Superior temporal gyrus (tissue), 1 donor: ENCODE results near the gene NPL.
A peak's percentile ranks its signal among the peaks of the same experiment; 100 is the strongest.

Source experiments
- DNase-seq: peaks from one replicate; pipeline ENCODE4 v3.0.0-alpha.2; 2016; ENCODE audit errors: extremely low spot score

Gene NPL

DNA sequence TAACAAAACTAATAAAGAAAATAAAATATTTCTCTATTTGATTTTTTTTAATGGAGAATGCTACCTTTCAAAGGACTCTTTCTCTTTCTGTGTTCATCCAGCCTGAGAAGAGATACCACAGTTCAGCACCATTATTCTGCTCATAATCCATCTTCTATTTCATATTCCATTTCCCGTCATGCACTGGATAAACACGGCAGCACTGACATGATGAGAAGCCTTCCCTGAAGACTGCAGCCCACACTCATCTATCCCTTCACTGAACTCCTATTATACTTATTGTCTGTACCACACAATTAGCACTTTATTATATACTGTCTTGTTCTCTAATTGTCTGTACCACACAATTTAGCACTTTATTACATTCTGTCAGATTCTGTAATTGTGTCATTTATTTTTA is 10.7 kb upstream of the NPL start:
- no peak for DNase-seq

DNA sequence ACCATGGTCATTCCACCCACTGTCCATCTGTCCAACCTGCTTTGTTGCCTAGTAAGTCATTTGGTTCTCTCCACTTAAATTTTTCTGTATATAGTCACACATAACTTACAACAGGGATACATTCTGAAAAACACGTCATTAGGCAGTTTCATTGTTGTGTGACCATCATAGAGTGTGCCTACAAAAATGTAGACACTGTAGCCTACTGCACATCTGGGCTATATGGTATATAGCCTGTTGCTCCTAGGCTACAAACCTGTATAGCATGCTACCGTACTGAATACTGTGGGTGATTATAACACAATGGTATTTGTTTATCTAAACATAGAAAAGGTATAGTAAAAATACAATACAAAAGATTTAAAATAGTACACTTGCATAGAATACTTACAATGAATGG is 10.0 kb upstream of the NPL start:
- no peak for DNase-seq

GRCh38 chr1:182781841-182782586 is 7.6 kb upstream of the NPL start:
- DNase-seq, result peak; percentile 77

GRCh38 chr1:182782587-182782913 is 7.0 kb upstream of the NPL start:
- DNase-seq, result no peak

DNA sequence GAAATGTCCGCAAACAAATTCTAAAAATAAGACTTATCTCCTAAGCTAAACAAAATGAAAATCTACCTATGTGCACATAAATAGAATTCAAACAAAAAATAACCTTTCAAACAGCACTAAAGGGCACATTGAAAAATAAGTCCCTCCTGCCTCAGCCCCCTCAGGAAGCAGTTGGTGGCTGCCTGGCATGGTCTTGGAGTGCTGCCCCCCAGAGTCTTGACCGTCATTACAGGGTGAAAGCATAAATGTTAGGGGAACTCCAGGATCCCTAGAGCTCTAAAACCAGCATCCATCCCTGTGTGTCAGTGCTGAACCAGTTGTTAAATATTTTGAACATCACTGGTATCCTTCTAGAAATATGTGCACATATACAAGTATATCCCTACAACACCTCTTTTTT is 6.5 kb upstream of the NPL start:
- DNase-seq, result no peak

GRCh38 chr1:182784556-182785171 is 4.9 kb upstream of the NPL start:
- peak; percentile 89 for DNase-seq

DNA sequence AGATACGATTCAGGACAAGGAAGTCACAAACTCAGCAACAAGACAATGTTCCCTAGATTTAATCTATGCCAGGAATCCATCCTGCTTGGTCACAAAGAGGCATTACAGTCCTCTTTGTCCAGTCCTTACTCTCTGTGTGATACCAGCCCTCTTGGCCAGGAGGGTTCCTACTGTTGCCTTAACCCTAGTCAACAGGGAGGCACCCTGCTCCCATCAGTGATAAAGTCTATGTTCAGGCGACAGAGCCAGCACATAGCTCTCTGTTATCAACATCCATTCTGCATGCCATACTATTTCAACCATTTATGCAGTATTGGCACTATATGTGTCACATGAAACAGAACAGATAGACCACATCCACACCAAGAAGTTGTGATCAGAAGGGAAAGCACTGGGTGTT is 4.4 kb upstream of the NPL start:
- no peak for DNase-seq

DNA sequence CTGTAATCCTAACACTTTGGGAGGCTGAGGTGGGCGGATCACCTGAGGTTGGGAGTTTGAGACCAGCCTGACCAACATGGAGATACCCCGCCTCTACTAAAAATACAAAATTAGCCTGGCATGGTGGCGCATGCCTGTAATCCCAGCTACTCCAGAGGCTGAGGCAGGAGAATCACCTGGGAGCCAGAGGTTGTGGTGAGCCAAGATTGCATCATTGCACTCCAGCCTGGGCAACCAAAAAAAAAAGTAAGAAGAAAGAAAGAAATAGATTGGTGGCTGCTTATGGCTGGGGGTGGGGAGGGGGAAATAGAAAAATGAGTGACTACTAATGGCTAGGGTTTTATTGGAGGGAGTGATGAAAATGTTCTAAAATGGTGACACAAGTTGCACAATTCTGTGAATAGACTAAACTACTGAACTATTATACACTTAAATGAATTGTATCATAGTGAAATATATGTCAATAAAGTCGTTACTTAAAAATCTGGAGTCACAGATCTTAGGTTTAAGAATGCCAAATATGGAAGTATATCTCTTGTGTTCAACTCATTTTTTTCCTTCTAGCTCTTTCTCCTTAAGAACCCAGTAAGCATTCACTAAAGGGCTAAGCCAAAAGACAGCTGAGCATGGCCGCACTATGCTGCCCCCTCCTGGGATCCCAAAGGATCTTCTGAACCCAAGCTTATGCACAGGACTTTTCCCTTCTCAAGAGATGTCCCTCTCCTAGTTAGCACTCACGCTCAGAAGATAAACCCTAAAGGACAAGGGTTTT is 3.2 kb upstream of the NPL start:
- peak; percentile 85 for DNase-seq

GRCh38 chr1:182786995-182787324 is 2.6 kb upstream of the NPL start:
- no peak for DNase-seq

DNA sequence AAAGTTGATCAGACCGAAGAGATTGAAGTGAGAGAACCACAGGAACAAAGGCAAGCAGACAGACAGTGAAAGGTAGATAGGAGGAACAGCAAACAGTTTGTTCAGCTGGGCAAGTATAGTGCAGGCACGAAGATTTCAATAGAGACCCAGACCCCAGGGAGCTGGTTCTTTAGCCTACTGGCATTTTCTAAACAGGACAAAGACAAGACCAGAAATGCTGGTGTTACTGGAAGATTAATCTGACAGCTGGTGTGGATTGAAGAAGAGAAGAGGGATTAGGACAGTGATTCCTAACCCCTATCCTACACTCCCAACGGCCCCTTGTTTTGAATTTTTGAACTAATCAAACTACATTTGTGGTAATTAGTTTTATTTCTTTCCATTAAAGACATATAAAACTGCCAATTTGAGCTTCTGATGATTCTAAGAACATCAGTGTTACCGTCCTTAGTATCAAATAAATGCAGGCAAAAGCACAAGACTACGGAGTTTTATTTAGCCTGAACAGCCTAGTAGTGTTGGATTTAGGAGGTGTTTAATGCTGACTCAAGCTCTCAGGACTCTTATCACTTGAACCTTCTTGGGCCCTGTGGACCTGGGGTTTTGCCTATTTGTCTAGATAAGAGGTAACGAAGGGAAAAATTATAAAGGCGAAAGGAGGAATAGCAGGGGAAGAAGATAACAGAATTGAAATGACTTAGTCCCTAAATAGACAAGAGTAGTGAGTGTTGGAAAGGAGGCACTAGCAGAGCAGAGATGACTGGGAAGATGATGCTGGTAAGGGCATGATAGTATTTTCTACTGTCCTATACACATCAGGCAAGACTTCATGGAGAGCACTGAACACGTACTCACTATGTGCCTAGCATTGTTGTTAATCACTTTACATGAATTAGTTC is 2.0 kb downstream of the NPL start:
- DNase-seq, result no peak

GRCh38 chr1:182794091-182794490 is 4.5 kb downstream of the NPL start:
- no peak for DNase-seq

DNA sequence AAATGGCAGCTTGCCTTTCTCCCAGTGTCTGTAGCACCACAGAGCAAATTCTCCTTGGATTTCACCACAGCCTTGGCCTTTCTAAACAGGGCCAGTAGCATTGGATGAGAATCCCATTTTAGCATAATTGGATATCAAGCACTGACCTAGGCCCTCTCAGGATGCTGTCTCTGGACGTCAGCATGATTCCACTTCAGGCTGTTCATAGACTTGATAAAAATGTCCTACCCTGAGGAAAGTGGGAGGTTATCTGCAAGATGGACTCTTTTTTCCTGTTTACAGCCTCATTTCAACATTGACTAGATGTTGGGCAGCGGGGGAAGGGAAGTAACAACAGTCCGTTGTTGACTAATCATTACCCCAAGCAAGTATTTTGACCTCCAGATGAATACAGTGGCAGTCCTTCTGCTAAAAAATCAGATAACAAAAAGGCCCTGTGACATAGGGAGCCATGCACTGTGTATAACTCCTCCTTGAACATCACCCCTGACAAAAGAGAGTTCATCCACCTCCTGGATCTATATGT is 5.2 kb downstream of the NPL start:
- DNase-seq, result no peak

DNA sequence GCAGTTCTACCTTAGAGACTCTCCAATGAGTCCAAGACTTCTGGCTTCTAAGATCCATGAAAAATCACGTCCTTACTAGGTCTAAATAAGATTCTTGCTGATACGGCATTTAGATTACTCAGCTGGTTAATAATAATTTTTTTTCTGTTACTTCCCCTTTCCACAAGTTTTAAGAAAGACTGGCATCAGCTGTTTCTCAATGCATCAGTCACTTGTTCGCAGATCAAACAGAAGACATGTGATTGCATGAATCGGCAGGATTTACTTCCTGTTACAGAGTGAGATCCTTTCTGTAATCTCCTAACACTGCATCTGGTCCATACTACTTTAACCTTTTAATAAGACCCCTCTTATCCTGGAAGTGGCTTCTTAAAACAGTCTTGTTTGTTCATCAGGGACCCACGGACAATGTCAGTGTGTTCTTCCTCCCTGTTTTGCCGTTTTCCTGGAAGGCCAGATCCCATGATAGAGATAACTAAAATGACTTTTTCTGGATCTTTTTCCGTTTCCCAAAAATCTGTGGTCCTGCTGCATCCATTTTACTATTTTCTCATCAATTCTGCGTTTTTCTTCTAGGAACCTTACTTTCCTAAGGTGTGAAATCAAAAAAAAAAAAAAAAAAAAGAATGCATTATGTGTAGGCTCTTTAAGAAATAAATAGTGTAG is 6.1 kb downstream of the NPL start:
- DNase-seq, result no peak

DNA sequence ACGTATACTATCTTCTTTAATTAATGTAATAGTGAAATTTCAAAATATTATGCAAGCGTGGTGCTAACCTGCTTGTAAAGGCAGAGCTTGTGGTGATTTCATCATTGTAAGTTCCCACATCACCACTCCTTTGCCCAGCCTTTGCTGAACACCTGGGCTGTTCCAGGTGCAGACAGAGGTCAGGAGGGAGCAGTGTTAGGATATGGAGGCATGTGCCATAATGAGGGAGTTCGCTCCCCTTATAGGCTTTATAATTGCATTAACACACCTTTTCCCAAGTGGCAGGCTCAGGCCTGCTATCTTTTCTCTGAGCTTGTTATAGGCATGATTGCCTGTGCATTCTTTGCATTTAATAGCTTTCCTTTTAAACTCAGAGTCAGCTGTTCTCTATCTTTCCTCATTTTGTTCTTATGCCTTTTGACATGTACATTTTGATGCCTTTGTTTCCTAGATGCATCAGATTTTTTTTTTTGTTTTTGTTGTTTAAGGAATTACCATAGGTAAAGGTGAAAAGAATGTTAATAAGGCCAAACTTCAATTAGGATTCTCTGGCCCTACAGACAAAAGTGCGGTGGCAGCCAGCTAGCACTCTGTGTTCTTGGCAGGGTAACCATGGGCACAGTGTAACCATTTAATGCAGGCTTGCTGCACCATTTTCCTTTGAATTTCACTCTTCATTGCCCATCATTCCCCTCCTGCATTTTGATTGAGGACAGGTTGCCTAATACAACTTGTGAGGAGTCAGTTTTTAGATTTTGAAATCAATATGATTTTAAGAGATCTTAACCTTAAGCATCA is 12.6 kb downstream of the NPL start:
- no peak for DNase-seq

GRCh38 chr1:182803846-182804245 is 14.3 kb downstream of the NPL start:
- no peak for DNase-seq

GRCh38 chr1:182806015-182806678 is 16.6 kb downstream of the NPL start:
- DNase-seq, result no peak

- no peak for DNase-seq
Measured at GRCh38 chr1:182807907-182808306, 18.3 kb downstream of the NPL start.

- no peak for DNase-seq
Measured at GRCh38 chr1:182809414-182809957, 19.9 kb downstream of the NPL start.

DNA sequence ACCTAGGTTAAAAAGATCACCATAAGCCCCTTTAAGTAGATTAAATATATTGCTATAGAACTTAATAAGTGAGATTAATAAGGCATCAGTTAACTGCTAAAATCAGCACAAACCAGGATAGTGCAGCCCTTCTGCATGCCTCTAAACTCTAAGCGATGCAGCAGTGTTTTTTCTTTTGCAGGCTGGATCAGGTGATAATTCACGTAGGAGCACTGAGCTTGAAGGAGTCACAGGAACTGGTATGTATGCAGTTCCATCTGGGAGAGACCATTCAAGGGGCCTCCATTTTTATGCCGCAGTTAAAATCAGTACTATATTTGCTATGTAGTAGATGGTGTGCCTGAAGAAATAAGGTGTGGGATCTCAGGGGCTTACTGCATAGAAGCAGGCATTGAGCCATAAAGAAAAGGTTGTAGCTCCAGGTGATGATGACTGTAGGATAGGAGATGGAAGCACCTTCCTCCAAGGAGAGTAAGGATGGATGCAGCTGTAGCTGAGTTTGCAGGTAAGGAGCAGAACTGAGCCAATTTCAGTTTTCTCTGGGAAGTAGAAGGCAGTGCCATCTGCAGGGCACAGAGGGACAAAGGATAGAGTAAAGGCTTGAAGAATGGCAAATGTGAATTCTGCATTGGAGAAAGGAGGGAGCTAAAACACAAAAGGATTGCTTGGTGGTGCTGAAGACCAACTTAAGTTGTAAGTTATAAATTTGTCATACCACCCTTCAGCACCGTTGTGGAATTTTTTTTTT is 22.6 kb downstream of the NPL start:
- DNase-seq, result no peak
